Muscle of arm (tissue), 12 donors: ENCODE results near the gene NCBP2L. TPM values are rescaled to one million over a fixed set of nuclear protein-coding genes. Genes with fewer than 3 reads are reported as not detected.
"Not testable (repeated sequence)": the region's sequence is repeated elsewhere in the genome, so short reads cannot be mapped to it uniquely, and the experiment has no call there.

Source experiments
- DNase-seq: peaks from one replicate; pipeline ENCODE4 v3.0.0-alpha.2; 2013
- polyA plus RNA-seq, 12 donors: library from polyadenylated mRNA; unstranded; fragments of 120-200 nt; gene quantifications; one replicate each; pipeline ENCODE4 v1.2.1, GENCODE V29; 2013; ENCODE audit not compliant: insufficient read length in 12 of 12

The NCBP2L gene
- polyA plus RNA-seq, 12 donors = 0.09 to 0.10 TPM; not detected in 10

GRCh38 chrX:107805179-107805578 is 27.6 kb downstream of the NCBP2L start:
- DNase-seq = no peak

- DNase-seq = not testable (repeated sequence)
Measured at GRCh38 chrX:107810053-107810452, 32.5 kb downstream of the NCBP2L start.

GRCh38 chrX:107818900-107819521 is 41.5 kb downstream of the NCBP2L start:
- no peak for DNase-seq

- no peak for DNase-seq
Measured at GRCh38 chrX:107823042-107823441, 45.5 kb downstream of the NCBP2L start.

GRCh38 chrX:107823456-107823855 is 45.9 kb downstream of the NCBP2L start:
- DNase-seq = no peak

GRCh38 chrX:107825698-107826237 is 48.2 kb downstream of the NCBP2L start, which contains the start of gene MID2:
Gene MID2 (plus strand): TSS chrX:107825866. CDS start chrX:107826427, 561 bp downstream.
- DNase-seq = no peak

GRCh38 chrX:107826238-107827029 is 48.9 kb downstream of the NCBP2L start:
- DNase-seq = peak; percentile 40

GRCh38 chrX:107827030-107827831 is 49.7 kb downstream of the NCBP2L start:
- no peak for DNase-seq

GRCh38 chrX:107827852-107828251 is 50.3 kb downstream of the NCBP2L start:
- no peak for DNase-seq

GRCh38 chrX:107829878-107830277 is 52.3 kb downstream of the NCBP2L start:
- no peak for DNase-seq

- DNase-seq = no peak
Measured at GRCh38 chrX:107831071-107831730, 53.7 kb downstream of the NCBP2L start.

GRCh38 chrX:107834275-107835201 is 57.0 kb downstream of the NCBP2L start:
- no peak for DNase-seq

GRCh38 chrX:107836958-107837357 is 59.4 kb downstream of the NCBP2L start:
- DNase-seq = no peak

- no peak for DNase-seq
Measured at GRCh38 chrX:107840971-107841370, 63.4 kb downstream of the NCBP2L start.

- DNase-seq = no peak
Measured at GRCh38 chrX:107842715-107843400, 65.3 kb downstream of the NCBP2L start.
